GM23338 (cell line): ENCODE measurements around the gene RNF128.

ENCODE experiments used
- CREB1 ChIP-seq: fragments of 250-450 bp; sonication (Bioruptor Pico); IDR thresholded peaks from 2 replicates; pipeline ENCODE4 v1.5.0; 2020; ENCODE audit warnings: low read depth, mild to moderate bottlenecking, moderate library complexity
- CTCF ChIP-seq, 2 experiments: fragments of 200-600 bp in 1 of 2; sonication (generic) in 1 of 2; conservative IDR thresholded peaks; 2 replicates each; pipeline versions ENCODE4 v1.5.1 to v1.6.1; 2016 to 2017; ENCODE audit warnings: antibody characterized with exemption in 2 of 2, low read depth in 2 of 2, mild to moderate bottlenecking in 2 of 2, moderate library complexity in 1 of 2
- EZH2 ChIP-seq: fragments of 200-600 bp; sonication (generic); IDR thresholded peaks from one replicate; pipeline ENCODE4 v1.8.0; 2017; ENCODE audit warnings: antibody characterized with exemption, mild to moderate bottlenecking, low read depth; ENCODE audit not compliant: unreplicated experiment
- JUNB ChIP-seq: IDR thresholded peaks from one replicate; pipeline ENCODE4 v1.6.1; 2016; ENCODE audit warnings: antibody characterized with exemption; ENCODE audit not compliant: unreplicated experiment
- POLR2AphosphoS5 ChIP-seq: IDR thresholded peaks from 2 replicates; pipeline ENCODE4 v1.6.1; 2016; ENCODE audit warnings: antibody characterized with exemption, low read depth
- REST ChIP-seq: IDR thresholded peaks from one replicate; pipeline ENCODE4 v1.6.1; 2018; ENCODE audit warnings: antibody characterized with exemption; ENCODE audit not compliant: unreplicated experiment
- ZNF462 ChIP-seq: fragments of 250-450 bp; sonication (Bioruptor Pico); IDR thresholded peaks from 2 replicates; pipeline ENCODE4 v1.5.0; 2020; ENCODE audit warnings: mild to moderate bottlenecking, moderate library complexity

- TF ChIP-seq CTCF (conservative IDR thresholded peaks at IDR 0.05; ENCODE audit: low read depth in 2 of 2) = no peak
- no peak for TF ChIP-seq EZH2
- TF ChIP-seq POLR2AphosphoS5 = no peak
- TF ChIP-seq CREB1 (CRISPR knock-in tag) = no peak
- no peak for TF ChIP-seq REST
- TF ChIP-seq JUNB = no peak
- no peak for TF ChIP-seq ZNF462
Measured at GRCh38 chrX:106802063-106802387, 75.5 kb downstream of the RNF128 start.
